DMS53 treated with DMSO at 0.1 percent for 48 hours (cell line): ENCODE data around the gene HEMK1.

Experiments
- DNase-seq: peaks from one replicate; lab custom pipeline; 2025; ENCODE audit not compliant: unreplicated experiment; lab: John Stamatoyannopoulos, UW

Gene HEMK1

GRCh38 chr3:50612970-50613846, 43.9 kb downstream of the HEMK1 start:
- DNase-seq, result no peak

GRCh38 chr3:50615190-50615589, 45.9 kb downstream of the HEMK1 start:
- no peak for DNase-seq

- DNase-seq, result peak; percentile 63
These were observed 46.9 kb downstream of the HEMK1 start for GRCh38 chr3:50616003-50616769.

GRCh38 chr3:50616770-50617095, 47.4 kb downstream of the HEMK1 start:
- peak; percentile 40 for DNase-seq

GRCh38 chr3:50617096-50617791, 47.9 kb downstream of the HEMK1 start, which contains the start of gene MAPKAPK3:
MAPKAPK3 (plus strand) TSS chr3:50617151; CDS start chr3:50617566, 415 bp downstream.
- DNase-seq, result no peak

- DNase-seq, result no peak
These were observed 48.7 kb downstream of the HEMK1 start for GRCh38 chr3:50617911-50618481.

GRCh38 chr3:50620420-50620819, 51.1 kb downstream of the HEMK1 start:
- no peak for DNase-seq

GRCh38 chr3:50620820-50621219, 51.5 kb downstream of the HEMK1 start:
- no peak for DNase-seq

- no peak for DNase-seq
These were observed 53.6 kb downstream of the HEMK1 start for GRCh38 chr3:50622881-50623280.

- DNase-seq, result no peak
These were observed 54.6 kb downstream of the HEMK1 start for GRCh38 chr3:50623840-50624474.

GRCh38 chr3:50624634-50625033, 55.3 kb downstream of the HEMK1 start:
- no peak for DNase-seq

GRCh38 chr3:50625231-50626182, 56.2 kb downstream of the HEMK1 start:
- DNase-seq, result no peak

GRCh38 chr3:50626401-50626800, 57.1 kb downstream of the HEMK1 start:
- DNase-seq, result no peak

- no peak for DNase-seq
These were observed 58.2 kb downstream of the HEMK1 start for GRCh38 chr3:50627407-50628051.

GRCh38 chr3:50628601-50629000, 59.3 kb downstream of the HEMK1 start:
- no peak for DNase-seq

GRCh38 chr3:50630394-50630793, 61.1 kb downstream of the HEMK1 start:
- DNase-seq, result no peak

- DNase-seq, result no peak
These were observed 61.6 kb downstream of the HEMK1 start for GRCh38 chr3:50630877-50631276.

- no peak for DNase-seq
These were observed 63.1 kb downstream of the HEMK1 start for GRCh38 chr3:50632450-50632849.

- no peak for DNase-seq
These were observed 64.0 kb downstream of the HEMK1 start for GRCh38 chr3:50633230-50633790.
